Renal pelvis (tissue), 4 donors: ENCODE measurements around the gene ATG4B. TPM values are rescaled to one million over a fixed set of nuclear protein-coding genes. Genes with fewer than 3 reads are reported as not detected.

Experiments
- DNase-seq: peaks from one replicate; pipeline ENCODE4 v3.0.0-alpha.2; 2013
- polyA plus RNA-seq, 3 donors: library from polyadenylated mRNA; unstranded; fragments of 120-200 nt; gene quantifications; one replicate each; pipeline ENCODE4 v1.2.1, GENCODE V29; 2013; ENCODE audit not compliant: insufficient read length in 3 of 3

Gene ATG4B
- polyA plus RNA-seq, 3 donors, result 83.8 to 106 (median 103) TPM

GRCh38 chr2:241680827-241681599 lies 43.5 kb downstream of the ATG4B start:
- no peak for DNase-seq

GRCh38 chr2:241686324-241686649 lies 48.8 kb downstream of the ATG4B start:
- no peak for DNase-seq

- peak; percentile 97 for DNase-seq
These were observed 49.3 kb downstream of the ATG4B start, which contains the start of gene DTYMK for GRCh38 chr2:241686650-241687425. Gene DTYMK (minus strand): TSS chr2:241686815. CDS start chr2:241686783, 32 bp downstream.

GRCh38 chr2:241689306-241689705 lies 51.8 kb downstream of the ATG4B start:
- no peak for DNase-seq

- no peak for DNase-seq
These were observed 52.8 kb downstream of the ATG4B start for GRCh38 chr2:241690202-241690717.

GRCh38 chr2:241692448-241692847 lies 55.0 kb downstream of the ATG4B start:
- no peak for DNase-seq

GRCh38 chr2:241695651-241696050 lies 58.2 kb downstream of the ATG4B start:
- DNase-seq, result no peak

- DNase-seq, result peak; percentile 86
These were observed 63.6 kb downstream of the ATG4B start for GRCh38 chr2:241701149-241701398.

GRCh38 chr2:241701399-241702154 lies 64.1 kb downstream of the ATG4B start, which contains the start of gene ING5:
Gene ING5 (plus strand): TSS chr2:241702039. CDS start chr2:241702066, 27 bp downstream.
- DNase-seq, result peak; percentile 94

- DNase-seq, result peak; percentile 87
These were observed 64.9 kb downstream of the ATG4B start for GRCh38 chr2:241702155-241703031.

- no peak for DNase-seq
These were observed 65.6 kb downstream of the ATG4B start for GRCh38 chr2:241703032-241703604.

GRCh38 chr2:241706537-241706936 lies 69.0 kb downstream of the ATG4B start:
- DNase-seq, result no peak

- DNase-seq, result no peak
These were observed 71.4 kb downstream of the ATG4B start for GRCh38 chr2:241708879-241709278.

GRCh38 chr2:241719093-241719492 lies 81.6 kb downstream of the ATG4B start:
- DNase-seq, result no peak

GRCh38 chr2:241720099-241720498 lies 82.6 kb downstream of the ATG4B start:
- no peak for DNase-seq

- no peak for DNase-seq
These were observed 83.1 kb downstream of the ATG4B start for GRCh38 chr2:241720560-241720959.

- no peak for DNase-seq
These were observed 84.4 kb downstream of the ATG4B start for GRCh38 chr2:241721852-241722251.

GRCh38 chr2:241722896-241723454 lies 85.5 kb downstream of the ATG4B start:
- DNase-seq, result no peak
